ENCODE measurements around the gene NAGLU. TPM values are rescaled to one million over a fixed set of nuclear protein-coding genes. Genes with fewer than 3 reads are reported as not detected.
A peak's percentile ranks its signal among the peaks of the same experiment; 100 is the strongest.

NAGLU gene
- total and polyA plus RNA-seq, 2 of the 13 experiments (the other 11 are each of a cell fraction or from before 2014, with no cell fraction given): 28.2 to 40.1 TPM

- TF ChIP-seq ZNF577 (CRISPR knock-in tag; IDR thresholded peaks at IDR 0.05; ENCODE audit: borderline replicate concordance, low read depth): no peak
- TF ChIP-seq ZNF121 (CRISPR knock-in tag; IDR thresholded peaks at IDR 0.05): no peak
- no peak for TF ChIP-seq ZNF510 (CRISPR knock-in tag; IDR thresholded peaks at IDR 0.05; ENCODE audit: low read depth)
- TF ChIP-seq YEATS2 (CRISPR knock-in tag; IDR thresholded peaks at IDR 0.05; ENCODE audit: borderline replicate concordance): peak; percentile 94
- no peak for TF ChIP-seq CCAR2 (optimal IDR thresholded peaks at IDR 0.05; ENCODE audit: low read depth, low read length)
- no peak; the same call in 1 of the 2 replicates for TF ChIP-seq ZZZ3 (CRISPR knock-in tag; IDR thresholded peaks at IDR 0.05; ENCODE audit: borderline replicate concordance)
- TF ChIP-seq MLX (CRISPR knock-in tag; IDR thresholded peaks at IDR 0.05): peak; percentile 43; the same call in 1 of the 2 replicates
- no peak; the same call in 1 of the 2 replicates for TF ChIP-seq KLF13 (CRISPR knock-in tag; IDR thresholded peaks at IDR 0.05)
- TF ChIP-seq, protein P1, sequence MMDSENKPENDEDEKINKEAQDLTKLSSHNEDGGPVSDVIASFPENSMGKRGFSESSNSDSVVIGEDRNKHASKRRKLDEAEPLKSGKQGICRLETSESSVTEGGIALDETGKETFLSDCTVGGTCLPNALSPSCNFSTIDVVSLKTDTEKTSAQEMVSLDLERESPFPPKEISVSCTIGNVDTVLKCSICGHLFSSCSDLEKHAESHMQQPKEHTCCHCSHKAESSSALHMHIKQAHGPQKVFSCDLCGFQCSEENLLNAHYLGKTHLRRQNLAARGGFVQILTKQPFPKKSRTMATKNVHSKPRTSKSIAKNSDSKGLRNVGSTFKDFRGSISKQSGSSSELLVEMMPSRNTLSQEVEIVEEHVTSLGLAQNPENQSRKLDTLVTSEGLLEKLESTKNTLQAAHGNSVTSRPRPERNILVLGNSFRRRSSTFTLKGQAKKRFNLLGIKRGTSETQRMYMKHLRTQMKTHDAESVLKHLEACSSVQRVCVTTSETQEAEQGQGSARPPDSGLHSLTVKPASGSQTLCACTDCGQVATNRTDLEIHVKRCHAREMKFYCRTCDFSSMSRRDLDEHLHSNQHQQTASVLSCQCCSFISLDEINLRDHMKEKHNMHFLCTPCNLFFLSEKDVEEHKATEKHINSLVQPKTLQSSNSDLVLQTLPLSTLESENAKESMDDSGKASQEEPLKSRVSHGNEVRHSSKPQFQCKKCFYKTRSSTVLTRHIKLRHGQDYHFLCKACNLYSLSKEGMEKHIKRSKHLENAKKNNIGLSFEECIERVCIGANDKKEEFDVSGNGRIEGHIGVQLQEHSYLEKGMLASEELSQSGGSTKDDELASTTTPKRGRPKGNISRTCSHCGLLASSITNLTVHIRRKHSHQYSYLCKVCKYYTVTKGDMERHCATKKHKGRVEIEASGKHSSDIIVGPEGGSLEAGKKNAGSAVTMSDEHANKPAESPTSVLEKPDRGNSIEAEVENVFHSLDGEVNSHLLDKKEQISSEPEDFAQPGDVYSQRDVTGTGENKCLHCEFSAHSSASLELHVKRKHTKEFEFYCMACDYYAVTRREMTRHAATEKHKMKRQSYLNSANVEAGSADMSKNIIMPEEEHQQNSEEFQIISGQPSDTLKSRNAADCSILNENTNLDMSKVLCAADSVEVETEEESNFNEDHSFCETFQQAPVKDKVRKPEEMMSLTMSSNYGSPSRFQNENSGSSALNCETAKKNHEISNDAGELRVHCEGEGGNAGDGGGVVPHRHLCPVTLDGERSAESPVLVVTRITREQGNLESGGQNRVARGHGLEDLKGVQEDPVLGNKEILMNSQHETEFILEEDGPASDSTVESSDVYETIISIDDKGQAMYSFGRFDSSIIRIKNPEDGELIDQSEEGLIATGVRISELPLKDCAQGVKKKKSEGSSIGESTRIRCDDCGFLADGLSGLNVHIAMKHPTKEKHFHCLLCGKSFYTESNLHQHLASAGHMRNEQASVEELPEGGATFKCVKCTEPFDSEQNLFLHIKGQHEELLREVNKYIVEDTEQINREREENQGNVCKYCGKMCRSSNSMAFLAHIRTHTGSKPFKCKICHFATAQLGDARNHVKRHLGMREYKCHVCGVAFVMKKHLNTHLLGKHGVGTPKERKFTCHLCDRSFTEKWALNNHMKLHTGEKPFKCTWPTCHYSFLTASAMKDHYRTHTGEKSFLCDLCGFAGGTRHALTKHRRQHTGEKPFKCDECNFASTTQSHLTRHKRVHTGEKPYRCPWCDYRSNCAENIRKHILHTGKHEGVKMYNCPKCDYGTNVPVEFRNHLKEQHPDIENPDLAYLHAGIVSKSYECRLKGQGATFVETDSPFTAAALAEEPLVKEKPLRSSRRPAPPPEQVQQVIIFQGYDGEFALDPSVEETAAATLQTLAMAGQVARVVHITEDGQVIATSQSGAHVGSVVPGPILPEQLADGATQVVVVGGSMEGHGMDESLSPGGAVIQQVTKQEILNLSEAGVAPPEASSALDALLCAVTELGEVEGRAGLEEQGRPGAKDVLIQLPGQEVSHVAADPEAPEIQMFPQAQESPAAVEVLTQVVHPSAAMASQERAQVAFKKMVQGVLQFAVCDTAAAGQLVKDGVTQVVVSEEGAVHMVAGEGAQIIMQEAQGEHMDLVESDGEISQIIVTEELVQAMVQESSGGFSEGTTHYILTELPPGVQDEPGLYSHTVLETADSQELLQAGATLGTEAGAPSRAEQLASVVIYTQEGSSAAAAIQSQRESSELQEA (CRISPR knock-in tag; IDR thresholded peaks at IDR 0.05; ENCODE audit: not compliant biosample characterization): peak; percentile 77
- no peak; the same call in 1 of the 2 replicates for TF ChIP-seq CENPT (CRISPR knock-in tag; IDR thresholded peaks at IDR 0.05; ENCODE audit: low read depth)
- TF ChIP-seq ZNF556 (CRISPR knock-in tag; IDR thresholded peaks at IDR 0.05; ENCODE audit: borderline replicate concordance): peak; percentile 81; the same call in 1 of the 2 replicates
- TF ChIP-seq ZNF652 (CRISPR knock-in tag; IDR thresholded peaks at IDR 0.05; ENCODE audit: borderline replicate concordance, low read depth): peak; percentile 31; the same call in 1 of the 2 replicates
- TF ChIP-seq PRDM10 (CRISPR knock-in tag; IDR thresholded peaks at IDR 0.05; ENCODE audit: low read depth): no peak
These were observed 41.7 kb downstream of the NAGLU start, which contains the start of gene PSMC3IP (continued) for GRCh38 chr17:42577532-42578281.

Data from HepG2 (cell line).